Thymus (tissue), 11 donors: ENCODE results near the gene MAP6D1. TPM values are rescaled to one million over a fixed set of nuclear protein-coding genes. Genes with fewer than 3 reads are reported as not detected.
A peak's percentile ranks its signal among the peaks of the same experiment; 100 is the strongest.

Experiments used
- DNase-seq, 9 donors: peaks; one replicate each; pipeline ENCODE4 v3.0.0-alpha.2; 2013; ENCODE audit warnings: low spot score in 9 of 9, low read depth in 6 of 9, missing footprints in 1 of 9
- H3K27ac ChIP-seq, 2 donors: one replicate each; pipeline ENCODE4 v1.5.1; 2013; ENCODE audit warnings: control low read depth in 1 of 2, low read depth in 1 of 2, low read length in 1 of 2, mild to moderate bottlenecking in 1 of 2, moderate library complexity in 1 of 2
- H3K27me3 ChIP-seq, 2 donors: one replicate each; pipeline ENCODE4 v1.5.1; 2013; ENCODE audit warnings: low read length in 1 of 2; ENCODE audit not compliant: control insufficient read depth in 2 of 2, insufficient read depth in 1 of 2
- H3K36me3 ChIP-seq, 2 donors: one replicate each; pipeline ENCODE4 v1.5.1; 2013; ENCODE audit warnings: low read length in 1 of 2, mild to moderate bottlenecking in 1 of 2, moderate library complexity in 1 of 2; ENCODE audit not compliant: control insufficient read depth in 2 of 2, insufficient read depth in 2 of 2
- H3K4me1 ChIP-seq, 2 donors: one replicate each; pipeline ENCODE4 v1.5.1; 2013; ENCODE audit warnings: low read length in 2 of 2; ENCODE audit not compliant: control insufficient read depth in 2 of 2, insufficient read depth in 2 of 2
- H3K4me3 ChIP-seq, 2 donors: one replicate each; pipeline ENCODE4 v1.5.1; 2013; ENCODE audit warnings: low read length in 2 of 2, control low read depth in 1 of 2, mild to moderate bottlenecking in 1 of 2
- H3K9me3 ChIP-seq, 2 donors: one replicate each; pipeline ENCODE4 v1.5.1; 2013; ENCODE audit warnings: low read length in 1 of 2, mild to moderate bottlenecking in 1 of 2; ENCODE audit not compliant: control insufficient read depth in 2 of 2, insufficient read depth in 1 of 2
- WGBS: extraction: QIAGEN DNeasy Blood & Tissue Kit; methylation state at CpG from one replicate; pipeline ENCODE4 v1.1.7; 2013; 5-methylcytosine and 5-hydroxymethylcytosine counted together
- polyA plus RNA-seq: library from polyadenylated mRNA; stranded (reverse); fragments of 200-250 nt; gene quantifications from one replicate; pipeline ENCODE4 v1.2.3, GENCODE V29; 2013
- total RNA-seq: library from RNA; stranded (reverse); fragments of 120-200 nt; gene quantifications from one replicate; pipeline ENCODE4 v1.2.4, GENCODE V29; 2013
- donor health status: healthy.

The MAP6D1 gene
- total and polyA plus RNA-seq, 2 donors: 4.1 to 4.8 TPM

- Histone ChIP-seq H3K4me3 (no peak overlapping the region), H3K36me3 (peaks cover 64 to 69% of the 10 kb centered on the region in 2 donors), H3K27me3 (no peaks in the 10 kb centered on the region), H3K9me3 (no peaks in the 10 kb centered on the region), H3K4me1 (peaks cover 9 to 38% of the 10 kb centered on the region in 2 donors), H3K27ac (peak overlapping the region; percentile 14 to 31)
- no peak for DNase-seq
- 92% methylated on average over 24 of the region's 24 CpGs for WGBS
These were observed 14.5 kb downstream of the MAP6D1 start for GRCh38 chr3:183810643-183811594.

- H3K27me3 ChIP-seq: no peaks in the 10 kb centered on the region
- WGBS: 98% methylated on average over 5 of the region's 5 CpGs
- DNase-seq: no peak
- H3K27ac ChIP-seq: no peak overlapping the region
- no peaks in the 10 kb centered on the region for H3K9me3 ChIP-seq
- peaks cover 0 to 22% of the 10 kb centered on the region in 2 donors for H3K4me1 ChIP-seq
- H3K4me3 ChIP-seq: no peak overlapping the region
- peaks cover 70 to 82% of the 10 kb centered on the region in 2 donors for H3K36me3 ChIP-seq
These were observed 16.1 kb downstream of the MAP6D1 start for GRCh38 chr3:183809270-183809669.

DNA sequence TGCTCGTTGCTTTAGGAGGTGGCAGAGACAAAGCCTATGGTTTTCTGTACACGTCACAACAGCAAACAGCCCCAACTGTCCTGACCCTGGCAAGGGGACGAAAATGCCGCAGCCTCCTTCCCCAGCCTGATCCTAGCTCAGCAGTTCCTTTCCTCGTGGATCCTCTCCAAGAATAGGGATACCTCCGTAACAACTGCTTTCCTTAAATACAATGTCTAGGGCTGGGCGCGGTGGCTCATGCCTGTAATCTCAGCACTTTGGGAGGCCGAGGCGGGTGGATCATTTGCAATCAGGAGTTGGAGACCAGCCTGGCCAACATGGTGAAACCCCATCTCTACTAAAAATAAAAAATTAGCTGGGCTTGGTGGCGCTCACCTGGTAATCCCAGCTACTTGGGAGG is 17.0 kb downstream of the MAP6D1 start:
- Histone ChIP-seq H3K4me1 (peaks cover 0 to 21% of the 10 kb centered on the region in 2 donors), H3K27me3 (no peaks in the 10 kb centered on the region), H3K27ac (no peak overlapping the region), H3K36me3 (peaks cover 75 to 91% of the 10 kb centered on the region in 2 donors), H3K4me3 (no peak overlapping the region), H3K9me3 (no peaks in the 10 kb centered on the region)
- no peak for DNase-seq
- 99% methylated on average over 11 of the region's 11 CpGs for WGBS

GRCh38 chr3:183807881-183808280 is 17.5 kb downstream of the MAP6D1 start:
- peaks cover 75 to 91% of the 10 kb centered on the region in 2 donors for H3K36me3 ChIP-seq
- H3K4me3 ChIP-seq: no peak overlapping the region
- DNase-seq: no peak
- whole genome bisulfite sequencing: 99% methylated on average over 12 of the region's 12 CpGs
- peaks cover 0 to 19% of the 10 kb centered on the region in 2 donors for H3K4me1 ChIP-seq
- H3K27me3 ChIP-seq: no peaks in the 10 kb centered on the region
- peak overlapping the region in 1 of 2 donors; percentile 68 for H3K27ac ChIP-seq
- H3K9me3 ChIP-seq: no peaks in the 10 kb centered on the region

DNA sequence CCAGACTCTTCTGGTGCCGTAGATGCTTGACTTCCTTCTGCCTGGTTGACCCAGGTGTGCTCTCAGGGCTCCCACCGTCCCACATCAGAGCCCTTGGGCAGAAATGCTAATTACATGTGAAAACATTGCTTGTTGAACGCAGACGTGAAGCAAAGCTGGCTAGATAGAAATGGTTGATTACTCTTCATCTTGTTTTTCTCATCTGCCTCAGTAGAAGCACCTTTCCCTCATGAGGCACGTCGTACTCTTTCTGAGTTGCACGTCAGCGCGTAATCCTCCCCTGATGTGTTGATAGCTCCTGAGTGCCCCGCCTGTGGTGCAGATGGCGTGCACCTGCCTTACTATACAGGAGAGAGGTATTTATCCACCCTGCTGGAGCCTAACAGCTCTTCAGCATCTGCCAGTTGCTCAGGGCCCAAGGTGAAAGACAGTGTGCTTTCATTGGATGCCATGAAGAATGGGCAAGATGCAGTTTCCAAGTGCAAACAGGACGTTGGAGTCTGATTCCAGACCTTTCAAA is 18.1 kb downstream of the MAP6D1 start:
- peak in 5 of 9 donors; percentile 40 to 73 (median 53) for DNase-seq
- peak overlapping the region in 1 of 2 donors; percentile 68 for H3K27ac ChIP-seq
- no peaks in the 10 kb centered on the region for H3K9me3 ChIP-seq
- 92% methylated on average over 12 of the region's 12 CpGs for WGBS
- no peaks in the 10 kb centered on the region for H3K27me3 ChIP-seq
- H3K4me1 ChIP-seq: peaks cover 0 to 19% of the 10 kb centered on the region in 2 donors
- H3K4me3 ChIP-seq: no peak overlapping the region
- peaks cover 75 to 95% of the 10 kb centered on the region in 2 donors for H3K36me3 ChIP-seq

DNA sequence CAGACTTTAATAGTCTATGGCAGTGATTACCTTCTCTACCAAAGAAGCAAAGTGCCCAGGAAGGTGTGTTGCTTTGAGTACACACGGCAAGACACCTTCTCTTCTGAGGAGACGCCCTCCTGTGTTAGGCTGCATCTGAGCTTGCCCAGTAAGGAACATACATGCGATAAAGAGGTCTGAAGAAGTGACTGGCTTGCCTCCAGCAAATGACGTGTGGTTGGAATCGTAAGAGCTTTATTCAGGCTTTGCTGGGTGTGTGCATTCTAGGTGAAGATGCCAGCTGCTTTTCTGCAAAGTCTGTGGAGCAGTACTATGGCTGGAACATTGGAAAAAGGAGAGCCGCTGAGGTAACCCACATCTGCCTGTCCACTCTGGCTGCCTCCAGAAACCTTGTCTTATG is 22.4 kb downstream of the MAP6D1 start:
- H3K4me3 ChIP-seq: no peak overlapping the region
- no peak overlapping the region for H3K27ac ChIP-seq
- WGBS: 98% methylated on average over 6 of the region's 6 CpGs
- peaks cover 0 to 16% of the 10 kb centered on the region in 2 donors for H3K4me1 ChIP-seq
- H3K9me3 ChIP-seq: no peaks in the 10 kb centered on the region
- no peaks in the 10 kb centered on the region for H3K27me3 ChIP-seq
- no peak for DNase-seq
- H3K36me3 ChIP-seq: peaks cover 71 to 96% of the 10 kb centered on the region in 2 donors

DNA sequence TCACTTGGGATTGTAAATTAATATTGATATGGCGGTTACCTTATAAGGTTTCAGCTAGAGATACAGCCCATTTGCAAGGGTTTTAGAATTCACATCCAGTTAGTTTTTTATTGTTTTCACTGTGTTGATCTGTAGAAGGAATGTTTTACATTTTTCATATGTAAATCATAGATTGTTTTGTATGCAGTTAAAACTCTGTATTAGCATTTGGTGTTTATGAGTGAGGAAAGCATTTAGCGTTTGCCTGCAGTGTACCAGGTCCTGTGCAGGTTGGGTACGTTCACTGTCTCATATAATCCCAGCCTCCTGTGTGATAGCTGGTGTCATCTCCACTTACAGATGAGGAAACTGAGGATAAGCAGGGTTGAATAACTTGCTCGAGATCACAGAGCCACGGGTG is 23.8 kb downstream of the MAP6D1 start:
- no peak for DNase-seq
- WGBS: 98% methylated on average over 5 of the region's 5 CpGs
- peaks cover 0 to 2% of the 10 kb centered on the region in 2 donors for H3K4me1 ChIP-seq

DNA sequence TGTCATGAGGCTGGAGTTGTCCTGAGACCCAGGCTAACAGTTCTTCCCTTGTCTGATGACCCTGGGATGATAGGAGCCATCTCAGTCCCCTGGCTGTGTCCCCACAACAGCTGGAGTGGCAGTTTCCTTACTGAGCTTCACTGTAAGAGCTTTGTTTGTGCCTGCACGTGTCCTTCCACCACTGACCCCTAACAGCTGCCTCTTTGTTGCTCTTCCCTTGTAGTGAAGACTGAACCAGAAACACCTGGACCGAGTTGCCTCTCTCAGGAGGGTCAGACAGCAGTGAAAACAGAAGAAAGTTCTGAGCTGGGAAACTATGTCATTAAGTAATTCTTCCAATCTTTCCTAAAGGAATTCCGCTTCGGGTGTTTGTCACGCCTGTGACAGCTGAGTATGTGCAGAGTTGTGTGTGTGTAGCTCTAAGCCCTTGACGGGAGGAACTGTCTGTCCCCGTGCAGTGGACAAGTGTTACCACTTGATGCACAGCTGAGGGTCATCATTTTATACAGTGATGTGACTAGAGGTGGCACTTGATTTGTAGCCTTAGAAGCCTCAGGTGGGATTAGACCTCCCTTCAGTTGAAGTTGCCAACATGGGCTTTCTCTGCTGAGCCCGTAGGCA is 25.0 kb downstream of the MAP6D1 start:
- Histone ChIP-seq H3K36me3 (peaks cover 57 to 86% of the 10 kb centered on the region in 2 donors), H3K9me3 (no peaks in the 10 kb centered on the region), H3K27ac (no peak overlapping the region), H3K4me1 (no peaks in the 10 kb centered on the region), H3K4me3 (no peak overlapping the region), H3K27me3 (no peaks in the 10 kb centered on the region)
- 95% methylated on average over 8 of the region's 8 CpGs for WGBS
- no peak for DNase-seq

More for the DNA sequence above, 23.8 kb downstream of the MAP6D1 start:
- Histone ChIP-seq H3K4me3 (no peak overlapping the region), H3K27ac (no peak overlapping the region), H3K36me3 (peaks cover 63 to 94% of the 10 kb centered on the region in 2 donors), H3K27me3 (no peaks in the 10 kb centered on the region), H3K9me3 (no peaks in the 10 kb centered on the region)

DNA sequence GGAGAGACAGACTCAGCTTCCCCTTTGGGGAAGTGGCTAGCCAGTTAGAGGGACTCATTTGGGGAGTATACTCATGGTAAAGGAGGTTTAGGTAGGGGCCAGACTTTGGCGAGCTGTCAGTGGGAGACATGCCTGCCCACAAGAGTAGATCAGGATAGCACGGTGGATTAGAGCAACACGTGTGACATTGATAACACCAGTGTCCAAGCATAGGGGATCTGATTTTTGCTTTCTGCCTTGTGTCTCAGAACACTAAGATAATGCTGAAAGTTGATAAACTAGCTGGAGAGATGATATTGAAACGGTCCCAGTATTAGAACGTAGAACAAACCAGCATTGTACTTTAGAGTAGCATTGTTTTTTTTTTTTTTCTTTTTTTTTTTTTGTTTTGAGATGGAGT is 25.9 kb downstream of the MAP6D1 start:
- WGBS: 99% methylated on average over 5 of the region's 5 CpGs
- no peak for DNase-seq
- peaks cover 57 to 77% of the 10 kb centered on the region in 2 donors for H3K36me3 ChIP-seq
- H3K27me3 ChIP-seq: no peaks in the 10 kb centered on the region
- H3K27ac ChIP-seq: no peak overlapping the region
- H3K4me1 ChIP-seq: no peaks in the 10 kb centered on the region
- H3K9me3 ChIP-seq: no peaks in the 10 kb centered on the region
- H3K4me3 ChIP-seq: no peak overlapping the region
